ENCODE data around the gene PDPK1. TPM values are rescaled to one million over a fixed set of nuclear protein-coding genes. Genes with fewer than 3 reads are reported as not detected.

The PDPK1 gene
- total and polyA plus RNA-seq, 10 donors = 6.2 to 74.5 (median 48.7) TPM

GRCh38 chr16:2507052-2507659 is 30.7 kb upstream of the PDPK1 start:
- TF ChIP-seq POLR2AphosphoS5 (IDR thresholded peaks at IDR 0.05) (peak; percentile 50 to 66 (median 63)), CTCF (IDR thresholded peaks at IDR 0.05 in 8 of 11, conservative IDR thresholded peaks at IDR 0.05 in 3 of 11) (peak in 8 of 11 experiments; percentile 8 to 57 (median 40)), POLR2A (IDR thresholded peaks at IDR 0.05) (no peak)
- H3K27ac ChIP-seq = peak overlapping the region; percentile 59 to 96 (median 88)
- H3K9me3 ChIP-seq = no peaks in the 10 kb centered on the region
- DNase-seq = peak; percentile 90
- H3K4me3 ChIP-seq = peak overlapping the region in 1 of 8 donors; percentile 45
- H3K27me3 ChIP-seq (replicated peaks in 1 of 7) = no peaks in the 10 kb centered on the region
- intact Hi-C loops (cut with DNase I; ENCODE audit: low total_unique reads) = no loop called here
- WGBS, 5 donors = 31 to 53% (median 35%) methylated on average over 9 to 14 of the region's 14 CpGs
- H3K36me3 ChIP-seq = no peaks in the 10 kb centered on the region
- H3K4me1 ChIP-seq = peaks cover 21 to 80% (median 53%) of the 10 kb centered on the region in 6 donors

- DNase-seq = peak; percentile 91
- intact Hi-C loops (cut with DNase I; ENCODE audit: low total_unique reads) = no loop called here
- peak overlapping the region; percentile 59 to 96 (median 88) for H3K27ac ChIP-seq
- H3K27me3 ChIP-seq (replicated peaks in 1 of 7) = no peaks in the 10 kb centered on the region
- H3K9me3 ChIP-seq = no peaks in the 10 kb centered on the region
- peaks cover 22 to 80% (median 55%) of the 10 kb centered on the region in 6 donors for H3K4me1 ChIP-seq
- H3K4me3 ChIP-seq = peak overlapping the region in 1 of 8 donors; percentile 45
- 42 to 68% (median 57%) methylated on average over 6 to 11 of the region's 11 CpGs for WGBS, 5 donors
- peak; percentile 71 to 87 (median 73) for TF ChIP-seq POLR2AphosphoS5 (IDR thresholded peaks at IDR 0.05)
- TF ChIP-seq CTCF (IDR thresholded peaks at IDR 0.05 in 8 of 11, conservative IDR thresholded peaks at IDR 0.05 in 3 of 11) = peak in 1 of 11 experiments; percentile 2
- no peak for TF ChIP-seq POLR2A (IDR thresholded peaks at IDR 0.05)
- H3K36me3 ChIP-seq = no peaks in the 10 kb centered on the region
These were observed 30.2 kb upstream of the PDPK1 start for GRCh38 chr16:2507665-2508064.

GRCh38 chr16:2508722-2509400 is 29.0 kb upstream of the PDPK1 start:
- WGBS, 5 donors = 90 to 94% (median 91%) methylated on average over 14 to 18 of the region's 18 CpGs
- intact Hi-C loops (cut with DNase I; ENCODE audit: low total_unique reads) = no loop called here

More at GRCh38 chr16:2508722-2509400, 29.0 kb upstream of the PDPK1 start:
- peaks cover 25 to 77% (median 64%) of the 10 kb centered on the region in 6 donors for H3K4me1 ChIP-seq
- H3K27ac ChIP-seq = peak overlapping the region in 7 of 8 donors; percentile 76 to 96 (median 88)
- no peaks in the 10 kb centered on the region for H3K36me3 ChIP-seq
- no peaks in the 10 kb centered on the region for H3K27me3 ChIP-seq (replicated peaks in 1 of 7)
- H3K4me3 ChIP-seq = no peak overlapping the region
- DNase-seq = peak; percentile 80
- TF ChIP-seq POLR2AphosphoS5 (IDR thresholded peaks at IDR 0.05) = no peak
- no peak for TF ChIP-seq POLR2A (IDR thresholded peaks at IDR 0.05)
- no peak for TF ChIP-seq CTCF (IDR thresholded peaks at IDR 0.05 in 8 of 11, conservative IDR thresholded peaks at IDR 0.05 in 3 of 11)
- no peaks in the 10 kb centered on the region for H3K9me3 ChIP-seq

All from spleen (tissue), 11 donors.